Coronary artery (tissue), 2 donors: ENCODE data around the gene CCDC9.
"Not testable (repeated sequence)": the region's sequence is repeated elsewhere in the genome, so short reads cannot be mapped to it uniquely, and the experiment has no call there.

Experiments used
- DNase-seq: peaks from one replicate; pipeline ENCODE4 v3.0.0-alpha.2; 2017; ENCODE audit warnings: low spot score
- H3K27ac ChIP-seq, 2 donors: fragments of 200-600 bp; sonication (generic); one replicate each; pipeline ENCODE4 v1.5.1; 2016 to 2019
- H3K4me3 ChIP-seq: fragments of 200-600 bp; sonication (generic); 2 replicates; pipeline ENCODE4 v1.5.1; 2016; ENCODE audit warnings: mild to moderate bottlenecking, moderate library complexity
- CTCF ChIP-seq: fragments of 200-600 bp; sonication (generic); IDR thresholded peaks from one replicate; pipeline ENCODE4 v1.5.1; 2019; ENCODE audit warnings: antibody characterized with exemption

CCDC9 gene

GRCh38 chr19:47243364-47243775 is 13.0 kb upstream of the CCDC9 start:
- TF ChIP-seq CTCF, result no peak
- H3K27ac ChIP-seq, result peak overlapping the region; percentile 41 to 83
- no peak for DNase-seq
- peak overlapping the region; percentile 62 for H3K4me3 ChIP-seq

- DNase-seq, result peak; percentile 96
- Histone ChIP-seq H3K27ac (peak overlapping the region; percentile 41 to 83), H3K4me3 (peak overlapping the region; percentile 62)
- peak; percentile 95 for TF ChIP-seq CTCF
These were observed 12.4 kb upstream of the CCDC9 start for GRCh38 chr19:47243776-47244547.

- peak; percentile 87 for TF ChIP-seq CTCF
- Histone ChIP-seq H3K4me3 (no peak overlapping the region), H3K27ac (no peak overlapping the region)
- DNase-seq, result no peak
These were observed 8.9 kb upstream of the CCDC9 start for GRCh38 chr19:47247308-47247990.

GRCh38 chr19:47253016-47253415 is 3.3 kb upstream of the CCDC9 start:
- DNase-seq, H3K27ac ChIP-seq, H3K4me3 ChIP-seq: not testable (repeated sequence)

GRCh38 chr19:47253467-47253881 is 2.9 kb upstream of the CCDC9 start:
- DNase-seq, result no peak
- Histone ChIP-seq H3K27ac (no peak overlapping the region), H3K4me3 (no peak overlapping the region)
- TF ChIP-seq CTCF, result no peak

GRCh38 chr19:47253970-47254369 is 2.4 kb upstream of the CCDC9 start:
- no peak for TF ChIP-seq CTCF
- Histone ChIP-seq H3K4me3 (no peak overlapping the region), H3K27ac (no peak overlapping the region)
- DNase-seq, result no peak

- Histone ChIP-seq H3K27ac (peak overlapping the region; percentile 75 to 99), H3K4me3 (peak overlapping the region; percentile 83)
- DNase-seq, result peak; percentile 100
- no peak for TF ChIP-seq CTCF
These were observed 527 bp downstream of the CCDC9 start for GRCh38 chr19:47256693-47257410.
